Gastroesophageal sphincter (tissue), 3 donors: ENCODE measurements around the gene ARHGAP5.

Experiments used
- EP300 ChIP-seq: sonication (generic); formaldehyde crosslinking; IDR thresholded peaks from one replicate; pipeline ENCODE4 v1.6.1; 2017; ENCODE audit warnings: antibody characterized with exemption, mild to moderate bottlenecking
- POLR2A ChIP-seq, 2 donors: fragments of 450-650 bp; IDR thresholded peaks; one replicate each; pipeline ENCODE4 v1.6.1; 2017; ENCODE audit warnings: antibody characterized with exemption in 2 of 2, mild to moderate bottlenecking in 2 of 2, moderate library complexity in 1 of 2
- POLR2AphosphoS5 ChIP-seq: sonication (generic); formaldehyde crosslinking; IDR thresholded peaks from one replicate; pipeline ENCODE4 v1.6.1; 2017; ENCODE audit warnings: antibody characterized with exemption
- TF ChIP-seq, protein P1 (sequence below), 4 experiments: fragments of 200-600 bp in 2 of 4; fragments of 450-650 bp in 2 of 4; sonication (generic) in 1 of 4; IDR thresholded peaks; one replicate each; pipeline ENCODE4 v1.5.1; 2017 to 2019; ENCODE audit warnings: antibody characterized with exemption in 4 of 4, mild to moderate bottlenecking in 2 of 4, moderate library complexity in 2 of 4

DNA sequence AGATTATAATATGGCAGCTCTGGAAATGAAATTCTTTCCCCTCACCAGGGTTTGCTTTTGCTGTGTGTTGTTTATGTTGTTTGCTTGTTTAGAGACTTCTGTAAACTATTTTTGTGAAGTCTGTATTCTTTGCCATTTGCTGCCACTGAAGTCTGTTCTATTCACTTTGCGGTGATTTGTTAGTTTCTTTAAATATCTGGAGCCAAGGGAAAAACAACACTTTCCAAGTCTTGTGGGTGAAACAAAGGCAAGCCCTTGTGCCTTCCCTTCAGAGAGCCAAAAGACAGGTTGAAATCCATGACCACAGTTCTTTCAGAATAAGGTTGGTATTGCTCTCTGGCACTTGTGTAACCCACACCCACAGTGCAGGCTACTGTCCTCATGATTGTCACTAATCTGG, 65.2 kb downstream of the ARHGAP5 start:
- TF ChIP-seq, protein P1, sequence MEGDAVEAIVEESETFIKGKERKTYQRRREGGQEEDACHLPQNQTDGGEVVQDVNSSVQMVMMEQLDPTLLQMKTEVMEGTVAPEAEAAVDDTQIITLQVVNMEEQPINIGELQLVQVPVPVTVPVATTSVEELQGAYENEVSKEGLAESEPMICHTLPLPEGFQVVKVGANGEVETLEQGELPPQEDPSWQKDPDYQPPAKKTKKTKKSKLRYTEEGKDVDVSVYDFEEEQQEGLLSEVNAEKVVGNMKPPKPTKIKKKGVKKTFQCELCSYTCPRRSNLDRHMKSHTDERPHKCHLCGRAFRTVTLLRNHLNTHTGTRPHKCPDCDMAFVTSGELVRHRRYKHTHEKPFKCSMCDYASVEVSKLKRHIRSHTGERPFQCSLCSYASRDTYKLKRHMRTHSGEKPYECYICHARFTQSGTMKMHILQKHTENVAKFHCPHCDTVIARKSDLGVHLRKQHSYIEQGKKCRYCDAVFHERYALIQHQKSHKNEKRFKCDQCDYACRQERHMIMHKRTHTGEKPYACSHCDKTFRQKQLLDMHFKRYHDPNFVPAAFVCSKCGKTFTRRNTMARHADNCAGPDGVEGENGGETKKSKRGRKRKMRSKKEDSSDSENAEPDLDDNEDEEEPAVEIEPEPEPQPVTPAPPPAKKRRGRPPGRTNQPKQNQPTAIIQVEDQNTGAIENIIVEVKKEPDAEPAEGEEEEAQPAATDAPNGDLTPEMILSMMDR (IDR thresholded peaks at IDR 0.05): no peak
- TF ChIP-seq POLR2A (IDR thresholded peaks at IDR 0.05): no peak
- no peak for TF ChIP-seq POLR2AphosphoS5
- no peak for TF ChIP-seq EP300
